ENCODE measurements around the gene DAPL1.

The DAPL1 gene

GRCh38 chr2:158777077-158777476 lies 18.0 kb upstream of the DAPL1 start:
- DNase-seq (ENCODE audit: low read depth): no peak

- no peak for DNase-seq (ENCODE audit: low read depth)
Measured at GRCh38 chr2:158778243-158778642, 16.9 kb upstream of the DAPL1 start.

GRCh38 chr2:158779621-158780020 lies 15.5 kb upstream of the DAPL1 start:
- DNase-seq (ENCODE audit: low read depth): no peak

GRCh38 chr2:158781353-158781961 lies 13.7 kb upstream of the DAPL1 start:
- peak; percentile 70 for DNase-seq (ENCODE audit: low read depth)

GRCh38 chr2:158782136-158782535 lies 13.0 kb upstream of the DAPL1 start:
- no peak for DNase-seq (ENCODE audit: low read depth)

- no peak for DNase-seq (ENCODE audit: low read depth)
Measured at GRCh38 chr2:158782616-158783015, 12.5 kb upstream of the DAPL1 start.

DNA sequence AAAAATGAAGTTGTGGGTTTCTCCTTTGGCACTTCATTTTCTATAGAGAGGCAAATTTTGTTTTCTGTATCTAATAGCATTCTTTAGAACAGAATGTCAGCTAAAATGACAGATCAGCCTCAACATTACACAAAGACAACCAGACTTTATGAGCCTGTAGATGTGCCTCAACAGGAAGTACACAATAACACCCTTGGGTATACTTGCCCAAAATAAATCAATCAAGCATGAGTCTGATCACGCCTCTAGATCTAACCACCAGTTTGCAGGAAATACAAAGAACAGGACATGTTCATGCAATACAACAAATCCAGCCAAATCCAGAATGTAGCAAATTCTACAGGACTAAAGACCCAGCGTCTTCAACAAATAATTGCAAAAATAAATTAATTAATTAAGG lies 11.2 kb upstream of the DAPL1 start:
- no peak for DNase-seq (ENCODE audit: low read depth)

DNA sequence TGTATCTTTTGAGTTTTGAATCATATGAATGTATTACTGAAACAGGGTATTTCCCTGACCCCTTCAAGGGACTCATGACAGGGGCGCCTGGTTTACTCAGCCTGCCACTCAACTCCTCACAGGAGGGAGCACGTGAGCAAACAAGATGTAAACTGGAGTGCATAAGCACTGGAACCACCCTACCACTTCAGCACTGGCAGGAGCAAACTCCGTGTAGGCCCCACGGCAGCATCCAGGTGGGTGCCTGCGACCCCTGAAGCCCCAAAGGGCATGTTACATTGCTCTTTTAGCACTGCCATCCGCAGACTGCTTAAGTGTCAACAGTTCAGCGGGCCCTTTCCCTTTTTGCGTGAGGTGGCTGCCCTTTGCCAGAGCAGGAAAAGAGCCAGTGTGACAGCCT lies 8.2 kb upstream of the DAPL1 start:
- no peak for DNase-seq (ENCODE audit: low read depth)

DNA sequence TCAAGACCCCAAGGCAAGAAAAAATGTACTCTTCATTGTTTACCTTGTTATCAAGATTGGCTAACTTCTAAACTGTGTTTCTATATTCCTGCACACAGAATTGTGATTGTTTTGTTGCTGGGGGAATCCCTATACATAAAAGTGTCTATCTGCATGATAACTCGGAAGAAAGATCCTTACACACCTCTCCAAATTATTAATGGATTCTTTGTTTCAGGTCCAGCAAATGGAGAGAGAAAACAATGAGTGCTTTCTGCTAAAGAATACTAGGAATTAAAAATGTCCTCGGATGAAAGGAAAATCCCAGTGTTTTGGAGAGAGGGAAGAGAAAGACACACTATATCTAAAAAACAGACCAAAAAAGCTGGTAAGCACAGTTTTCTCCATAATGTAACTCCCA lies 6.2 kb upstream of the DAPL1 start:
- no peak for DNase-seq (ENCODE audit: low read depth)

GRCh38 chr2:158796652-158797051 lies 1.5 kb downstream of the DAPL1 start:
- DNase-seq (ENCODE audit: low read depth): no peak

- DNase-seq (ENCODE audit: low read depth): no peak
Measured at GRCh38 chr2:158797963-158798700, 3.0 kb downstream of the DAPL1 start.

- no peak for DNase-seq (ENCODE audit: low read depth)
Measured at GRCh38 chr2:158799181-158799580, 4.1 kb downstream of the DAPL1 start.

- DNase-seq (ENCODE audit: low read depth): no peak
Measured at GRCh38 chr2:158803506-158803905, 8.4 kb downstream of the DAPL1 start.

DNA sequence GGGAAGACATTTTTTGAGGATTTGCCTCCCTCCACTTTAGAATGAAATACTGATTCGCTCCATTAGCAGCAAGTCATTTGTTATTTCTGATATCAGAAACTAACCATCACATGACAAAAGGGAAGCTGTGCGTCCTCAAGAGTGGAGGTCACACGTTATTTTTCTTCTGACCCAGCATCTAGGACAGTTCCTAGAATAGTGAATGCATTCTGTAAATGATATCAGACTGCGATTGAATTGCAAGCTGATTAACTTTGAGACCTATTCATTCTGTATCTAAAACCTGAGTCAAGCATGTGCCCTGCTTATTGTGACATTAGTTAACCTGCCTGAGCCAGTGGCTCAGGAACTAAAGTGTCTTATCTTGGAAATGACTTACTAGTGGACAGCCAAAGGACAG lies 10.1 kb downstream of the DAPL1 start:
- no peak for DNase-seq (ENCODE audit: low read depth)

DNA sequence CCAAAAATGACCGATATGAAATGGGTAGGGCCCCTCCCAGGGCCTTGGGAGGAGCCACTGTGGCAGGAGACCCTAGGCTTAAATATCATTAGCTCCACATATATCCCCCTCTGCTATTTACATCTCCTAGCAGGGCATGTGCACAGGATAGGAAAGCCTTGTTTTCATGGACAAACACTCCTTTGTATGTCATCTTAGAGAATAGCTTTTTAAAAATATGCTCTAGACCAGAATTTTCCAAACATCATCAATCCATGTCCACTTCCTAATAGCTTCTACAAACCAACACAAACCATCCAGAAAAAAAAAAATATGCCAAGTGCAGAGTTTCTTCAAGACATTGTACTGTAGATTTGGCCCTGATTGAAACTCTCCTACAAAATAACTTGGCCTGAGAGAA lies 10.8 kb downstream of the DAPL1 start:
- DNase-seq (ENCODE audit: low read depth): no peak

GRCh38 chr2:158806941-158807340 lies 11.8 kb downstream of the DAPL1 start:
- DNase-seq (ENCODE audit: low read depth): no peak

DNA sequence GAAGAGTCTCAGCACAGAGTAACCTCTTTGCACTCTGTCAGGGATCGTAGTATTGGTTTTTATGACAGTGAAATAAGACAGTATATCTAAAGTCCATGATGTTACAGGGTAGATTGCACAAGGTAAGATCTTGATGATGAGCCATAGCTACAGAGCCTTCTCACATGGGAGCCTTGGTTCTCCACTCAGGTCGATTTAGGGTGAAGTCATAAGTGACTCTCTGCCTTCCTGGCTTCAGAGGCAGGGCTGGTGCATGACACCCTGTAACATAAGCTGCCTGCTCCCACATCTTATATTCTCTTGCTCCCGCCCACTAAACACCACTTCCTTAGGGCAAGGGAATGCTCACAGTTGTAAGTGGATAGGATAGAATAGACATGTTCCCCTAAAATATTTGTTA lies 13.3 kb downstream of the DAPL1 start:
- DNase-seq (ENCODE audit: low read depth): no peak

GRCh38 chr2:158809816-158810215 lies 14.7 kb downstream of the DAPL1 start:
- DNase-seq (ENCODE audit: low read depth): no peak

DNA sequence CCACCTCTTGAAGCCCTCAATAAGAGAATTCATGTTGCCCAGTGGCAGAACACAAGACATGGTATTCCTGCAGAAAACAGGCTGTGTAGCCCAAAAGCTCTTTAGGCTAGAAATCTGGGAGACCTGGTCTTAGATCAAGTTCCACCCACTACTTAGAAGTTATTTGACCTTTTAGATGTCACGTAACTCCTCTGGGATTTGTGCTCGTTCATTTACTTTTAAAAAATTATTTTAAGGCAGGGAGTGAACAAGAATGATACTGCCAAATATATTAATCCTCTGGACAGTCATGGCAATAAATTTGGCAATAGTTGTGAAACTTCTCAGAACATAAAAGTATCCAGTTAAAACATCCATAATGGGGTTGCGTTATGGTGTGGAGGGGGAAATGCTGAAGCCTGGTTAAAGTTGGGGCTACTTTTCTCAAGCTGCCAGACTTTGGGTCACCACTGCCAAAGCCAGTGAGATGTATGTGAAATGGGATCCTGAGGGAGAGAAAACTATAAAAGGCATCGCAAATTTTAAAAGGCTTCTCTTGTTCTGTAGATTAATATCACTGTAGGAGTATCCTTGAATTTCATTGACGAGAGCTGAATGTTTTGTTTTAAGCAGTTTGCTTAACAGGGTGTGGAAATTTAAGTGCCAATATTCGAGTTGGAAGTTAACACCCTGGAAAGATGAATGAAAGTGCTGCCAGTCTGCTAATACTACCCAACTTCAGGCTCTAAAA lies 15.8 kb downstream of the DAPL1 start:
- DNase-seq (ENCODE audit: low read depth): no peak

- DNase-seq (ENCODE audit: low read depth): no peak
Measured at GRCh38 chr2:158815166-158815565, 20.0 kb downstream of the DAPL1 start.

DNA sequence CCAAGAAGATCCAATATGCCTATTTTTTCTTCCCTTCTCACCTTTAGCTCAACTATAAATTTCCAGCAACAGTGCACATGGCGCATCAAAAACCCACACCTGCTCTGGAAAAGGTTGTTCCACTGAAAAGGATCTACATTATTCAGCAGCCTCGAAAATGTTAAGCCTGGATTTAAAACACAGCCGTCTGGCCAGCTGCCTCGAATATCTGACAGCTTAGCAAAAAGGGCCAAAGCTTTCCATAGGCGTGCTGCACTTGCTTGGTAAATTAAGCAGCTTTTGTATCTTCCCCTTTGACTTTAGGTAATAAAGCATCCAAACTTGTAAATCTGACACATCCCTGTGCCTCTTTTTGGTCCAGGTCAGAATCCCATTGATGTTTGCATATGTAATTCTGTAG lies 20.5 kb downstream of the DAPL1 start:
- no peak for DNase-seq (ENCODE audit: low read depth)

GRCh38 chr2:158817588-158817987 lies 22.5 kb downstream of the DAPL1 start:
- peak; percentile 40 for DNase-seq (ENCODE audit: low read depth)

GRCh38 chr2:158818511-158818910 lies 23.4 kb downstream of the DAPL1 start:
- no peak for DNase-seq (ENCODE audit: low read depth)

Data from non-pigmented ciliary epithelial cell (primary cell).